HG03378 (cell line): ENCODE data around the gene SLC7A8.
"Not testable (repeated sequence)": the region's sequence is repeated elsewhere in the genome, so short reads cannot be mapped to it uniquely, and the experiment has no call there.

ENCODE experiments used
- ATAC-seq: cut with Tn5 transposase; IDR thresholded peaks from one replicate; pipeline ENCODE4 v1.9.1; 2021; ENCODE audit warnings: mild to moderate bottlenecking, moderate library complexity; ENCODE audit not compliant: unreplicated experiment

SLC7A8 gene

DNA sequence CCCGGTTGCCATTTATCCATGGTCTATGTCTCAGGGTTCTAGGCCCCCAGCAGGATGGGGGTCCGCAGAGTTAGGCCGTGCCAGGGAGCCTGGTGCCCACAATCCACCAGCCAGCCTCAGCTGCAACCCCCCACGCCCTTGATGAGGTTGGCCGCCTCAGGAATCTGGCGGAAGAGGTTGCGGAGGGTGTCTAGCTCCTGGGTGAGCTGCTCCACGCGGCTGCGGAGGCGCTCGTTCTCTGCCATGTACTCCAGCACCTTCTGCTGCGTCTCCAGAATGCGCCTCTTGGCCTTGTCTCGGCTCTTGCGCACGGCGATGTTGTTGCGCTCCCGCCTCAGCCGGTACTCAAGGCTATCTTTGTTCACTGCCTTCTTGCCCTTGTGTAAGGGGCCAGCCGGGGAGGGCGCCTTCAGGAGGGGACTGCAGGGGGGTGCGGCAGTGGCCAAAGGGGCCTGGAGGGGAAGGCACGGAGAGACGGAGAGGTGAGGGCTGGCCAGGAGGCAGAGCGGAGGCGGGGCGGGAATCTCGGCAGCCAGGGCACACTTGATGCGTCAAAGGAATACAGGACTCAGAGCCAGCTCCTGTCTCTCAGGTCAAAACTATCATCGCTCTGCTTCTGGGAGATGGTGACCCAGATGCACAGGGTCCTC is 66.0 kb downstream of the SLC7A8 start:
- no peak for ATAC-seq

DNA sequence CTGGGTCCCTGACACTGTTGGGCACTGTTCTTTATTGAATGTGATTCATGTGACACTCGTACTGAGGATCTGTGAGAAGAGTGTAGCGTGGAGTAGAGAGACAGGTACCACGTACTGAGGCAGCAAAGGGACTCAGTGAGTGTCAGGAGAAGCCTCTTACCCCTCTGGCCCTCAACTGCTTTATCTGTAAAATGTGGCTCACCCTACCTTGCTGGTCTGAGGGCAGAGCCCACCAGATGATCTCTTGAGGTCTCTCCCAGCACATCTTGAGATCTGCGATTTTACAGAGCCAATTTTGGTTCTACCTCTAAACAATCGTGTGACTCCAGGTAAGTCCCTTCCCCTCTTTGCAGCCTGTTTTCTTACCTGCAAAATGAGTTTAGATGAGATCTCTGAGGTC is 67.5 kb downstream of the SLC7A8 start:
- no peak for ATAC-seq

DNA sequence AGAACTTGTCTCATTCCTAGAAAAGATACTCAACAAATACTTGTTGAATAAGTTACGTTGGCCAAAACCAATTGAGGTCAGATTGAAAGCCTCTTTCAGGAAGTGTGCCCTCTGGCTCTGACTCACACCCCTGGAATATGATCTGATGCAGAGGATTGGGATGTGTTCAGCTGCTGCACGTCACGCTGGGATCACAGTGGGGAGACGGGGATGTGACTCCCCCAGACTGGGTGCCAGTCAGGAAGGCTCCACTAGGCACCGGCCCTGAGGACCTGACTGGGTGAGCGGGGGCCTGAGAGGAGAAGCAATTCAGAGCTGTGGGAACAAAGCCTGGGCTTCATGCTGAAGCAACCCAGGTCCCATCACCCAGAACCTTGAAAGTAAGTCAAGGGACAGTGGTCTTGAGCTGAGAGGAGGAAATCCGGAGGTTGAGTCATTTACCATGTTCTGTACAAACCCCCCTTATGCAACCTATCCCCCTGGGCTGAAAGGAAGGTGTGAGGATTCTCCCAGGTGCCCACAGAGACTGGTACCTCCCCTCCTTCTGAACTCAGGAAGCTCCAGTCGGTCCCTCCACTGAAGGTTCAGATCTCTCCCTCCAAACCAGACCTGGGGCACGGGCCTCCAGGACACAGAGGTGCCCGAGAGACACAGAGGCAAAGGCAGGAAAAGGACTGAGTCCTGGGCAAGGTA is 68.3 kb downstream of the SLC7A8 start:
- no peak for ATAC-seq

DNA sequence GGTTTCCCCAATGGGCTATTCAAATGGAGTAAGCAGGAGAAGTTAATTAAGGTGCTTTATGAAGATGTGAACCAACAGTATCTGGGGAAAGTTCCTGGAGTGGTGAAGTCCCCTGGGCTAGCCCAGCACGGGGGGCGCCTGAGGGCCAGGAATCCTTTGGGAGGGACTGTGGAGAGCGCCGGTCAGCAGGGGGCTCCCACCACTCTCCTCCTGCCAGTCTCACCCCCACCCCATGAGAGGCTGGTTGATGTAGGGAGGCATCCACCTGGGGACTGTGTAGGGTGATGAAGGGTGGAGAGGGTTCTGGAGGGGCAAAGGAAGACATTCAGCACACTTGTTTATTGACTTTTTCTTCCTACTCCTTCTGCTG is 68.8 kb downstream of the SLC7A8 start:
- ATAC-seq, result no peak

DNA sequence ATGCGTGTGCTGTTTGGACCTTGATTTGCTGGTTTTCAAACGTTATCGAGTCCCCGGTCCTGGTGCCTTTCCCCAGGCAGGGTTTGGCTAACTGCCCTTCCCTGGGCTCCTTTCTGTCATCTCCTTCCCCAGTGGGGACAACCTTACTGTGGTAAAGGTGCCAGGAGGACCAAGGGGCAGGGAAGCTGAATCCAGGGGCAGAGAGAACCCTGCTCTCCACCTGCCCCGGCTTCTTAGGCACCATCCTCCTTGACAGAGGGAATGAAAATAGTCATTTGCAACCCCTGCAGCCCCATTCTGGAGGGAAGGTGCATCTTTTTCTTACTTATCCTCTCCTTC is 69.4 kb downstream of the SLC7A8 start:
- ATAC-seq, result no peak

DNA sequence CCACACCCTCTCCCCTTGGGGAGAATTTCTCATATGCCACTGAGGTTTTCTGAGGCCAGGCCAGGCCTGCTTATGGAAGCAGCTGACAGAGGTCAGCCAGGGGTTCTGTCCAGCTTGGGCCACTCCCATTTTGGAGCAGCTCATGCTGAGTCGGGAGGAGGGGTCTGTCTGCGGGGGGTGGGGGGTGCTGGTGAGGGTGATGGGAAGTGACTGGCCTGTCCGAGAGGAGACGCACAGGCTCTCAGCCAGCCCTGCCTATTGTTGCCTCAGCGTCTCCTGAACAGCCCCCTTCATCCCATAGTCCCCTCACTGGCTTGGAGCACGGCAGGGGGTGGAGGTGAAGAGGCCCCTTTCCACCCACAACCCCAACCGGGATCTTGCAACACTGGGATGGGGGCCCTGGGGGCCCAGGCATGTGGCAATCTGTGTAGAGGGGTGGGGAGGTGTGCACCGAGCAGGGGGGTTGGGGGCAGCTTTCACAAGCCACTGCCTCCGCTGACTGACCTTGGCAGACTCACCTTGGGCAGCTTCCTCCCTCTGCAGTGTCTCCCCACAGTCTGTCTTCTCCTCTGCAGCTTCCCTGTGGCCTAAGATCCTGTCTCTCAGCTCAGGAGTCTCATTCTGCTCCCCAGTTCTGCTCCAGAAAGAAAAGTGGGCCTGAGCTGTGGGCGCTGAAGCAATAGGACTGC is 69.9 kb downstream of the SLC7A8 start:
- no peak for ATAC-seq

DNA sequence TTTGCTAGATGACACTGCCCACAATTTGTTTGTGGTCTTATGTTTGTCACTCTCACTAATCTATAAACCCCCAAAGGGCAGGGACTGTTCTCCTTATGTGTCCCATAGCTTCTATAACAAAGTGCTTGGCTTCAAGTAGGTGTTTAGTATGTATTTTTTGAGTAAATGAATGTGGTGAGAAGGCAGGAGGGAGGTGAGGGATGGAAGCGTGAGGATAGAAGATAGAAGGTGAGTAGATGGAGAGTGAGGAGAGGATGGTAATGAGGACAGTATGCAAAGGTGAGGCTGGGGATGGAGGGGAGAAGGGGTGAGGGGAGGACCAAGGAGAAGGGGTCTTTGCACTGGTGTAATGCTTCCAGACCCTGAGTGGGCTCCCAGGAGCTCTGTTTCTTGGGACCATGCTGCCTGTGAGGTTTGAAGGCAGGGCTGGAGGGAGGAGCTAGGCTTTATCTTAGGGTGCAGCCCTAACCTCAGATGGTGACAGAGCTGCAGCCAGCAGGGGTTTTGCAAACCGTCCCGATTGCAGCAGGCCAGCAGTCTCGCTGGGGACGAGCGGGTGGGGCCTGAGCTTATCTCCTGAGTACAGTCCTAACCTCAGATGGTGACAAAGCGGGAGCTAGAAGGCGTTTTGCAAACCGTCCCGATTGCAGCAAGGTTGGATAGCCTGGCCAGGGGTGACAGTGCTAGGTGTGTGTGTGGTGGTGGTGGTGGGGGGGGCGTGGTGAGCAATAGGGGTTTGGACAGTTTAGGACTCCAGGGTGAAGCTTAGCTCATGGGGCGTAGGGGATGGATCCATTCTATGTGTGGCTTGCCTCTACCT is 70.9 kb downstream of the SLC7A8 start:
- ATAC-seq, result no peak

DNA sequence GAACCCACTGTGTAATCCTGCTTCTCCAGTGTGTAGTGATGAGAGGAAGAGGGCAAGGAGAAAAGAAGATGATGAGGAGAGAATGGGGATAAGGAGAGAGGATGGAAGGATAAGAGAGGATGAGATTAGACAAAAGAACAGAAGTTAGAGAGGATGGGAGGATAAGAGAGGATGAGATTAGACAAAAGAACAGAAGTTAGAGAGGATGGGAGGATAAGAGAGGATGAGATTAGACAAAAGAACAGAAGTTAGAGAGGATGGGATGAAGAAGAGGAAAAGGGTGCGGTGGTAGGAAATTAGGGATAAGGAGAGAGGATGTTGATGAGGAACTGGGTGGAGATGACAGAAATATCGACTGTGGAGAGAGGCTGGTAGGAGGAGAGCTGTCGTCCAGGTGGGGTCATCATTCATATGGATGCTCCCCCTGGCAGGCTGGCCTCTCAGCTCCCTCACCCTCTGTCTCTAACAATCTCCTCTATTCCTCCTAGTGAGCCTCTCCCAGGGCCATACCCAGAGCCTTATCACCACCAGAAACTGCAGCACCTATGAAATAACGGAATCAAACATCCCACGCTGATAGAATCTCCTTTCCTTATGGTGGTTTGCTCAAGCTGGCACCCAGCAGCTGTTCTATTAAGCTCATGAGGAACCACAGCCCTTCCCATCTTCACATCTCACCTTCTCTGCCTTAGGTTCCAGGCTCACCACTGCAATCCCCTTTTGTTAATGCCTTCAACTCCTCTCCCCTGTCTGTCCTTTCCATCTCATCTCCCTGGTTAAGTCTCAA is 72.7 kb downstream of the SLC7A8 start:
- ATAC-seq, result no peak

DNA sequence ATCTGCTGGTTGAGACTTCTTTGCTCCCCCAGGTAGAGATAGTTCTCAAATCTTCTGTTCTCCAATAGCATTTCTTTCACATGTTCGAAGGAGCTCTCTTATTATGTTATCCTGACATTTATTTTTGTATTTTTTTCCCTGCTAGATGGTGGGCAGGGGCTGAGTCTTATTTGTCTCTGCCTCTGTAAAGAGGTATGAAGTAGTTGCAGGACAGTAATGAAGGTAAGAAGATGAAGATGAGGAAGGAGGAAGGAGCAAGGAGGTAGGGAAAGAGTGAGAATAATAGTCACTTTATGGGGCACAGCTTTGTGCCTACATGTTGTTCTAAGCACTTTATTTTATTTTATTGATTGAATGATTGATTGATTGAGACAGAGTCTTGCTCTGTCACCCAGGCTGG is 73.7 kb downstream of the SLC7A8 start:
- ATAC-seq, result no peak

DNA sequence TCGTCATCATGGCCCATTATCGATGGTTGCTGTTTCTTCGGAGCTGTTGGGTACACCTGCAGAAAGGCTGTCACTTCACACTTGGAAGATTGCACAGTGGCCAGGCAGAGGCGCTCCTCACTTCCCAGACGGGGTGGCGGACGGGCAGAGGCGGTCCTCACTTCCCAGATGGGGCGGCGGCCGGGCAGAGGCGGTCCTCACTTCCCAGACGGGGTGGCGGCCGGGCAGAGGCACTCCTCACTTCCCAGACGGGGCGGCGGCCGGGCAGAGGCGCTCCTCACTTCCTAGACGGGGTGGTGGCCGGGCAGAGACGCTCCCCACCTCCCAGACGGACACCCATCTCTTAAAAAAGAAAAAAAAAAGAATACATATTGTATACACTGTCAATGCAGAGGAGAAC is 75.3 kb downstream of the SLC7A8 start:
- not testable (repeated sequence) for ATAC-seq

DNA sequence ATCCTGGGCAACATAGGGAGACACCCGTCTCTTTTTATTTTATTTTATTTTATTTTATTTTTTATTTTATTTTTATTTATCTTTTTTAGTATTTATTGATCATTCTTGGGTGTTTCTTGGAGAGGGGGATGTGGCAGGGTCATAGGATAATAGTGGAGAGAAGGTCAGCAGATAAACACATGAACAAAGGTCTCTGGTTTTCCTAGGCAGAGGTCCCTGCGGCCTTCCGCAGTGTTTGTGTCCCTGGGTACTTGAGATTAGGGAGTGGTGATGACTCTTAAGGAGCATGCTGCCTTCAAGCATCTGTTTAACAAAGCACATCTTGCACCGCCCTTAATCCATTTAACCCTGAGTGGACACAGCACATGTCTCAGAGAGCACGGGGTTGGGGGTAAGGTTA is 75.8 kb downstream of the SLC7A8 start:
- ATAC-seq, result not testable (repeated sequence)

DNA sequence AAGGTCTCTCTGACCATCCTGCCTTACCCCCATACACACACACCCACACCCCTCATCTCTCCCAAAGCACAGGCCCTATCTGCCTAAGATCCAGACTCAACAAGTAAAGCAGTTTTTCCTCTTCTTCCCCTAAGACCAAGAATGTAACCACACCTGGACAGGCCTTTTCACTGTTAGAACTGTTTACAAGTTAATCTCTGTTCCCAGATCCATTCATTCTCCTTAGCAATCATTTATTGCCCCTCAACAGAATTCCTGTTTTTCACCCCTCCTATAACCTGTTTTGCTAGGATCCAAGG is 76.8 kb downstream of the SLC7A8 start:
- no peak for ATAC-seq

DNA sequence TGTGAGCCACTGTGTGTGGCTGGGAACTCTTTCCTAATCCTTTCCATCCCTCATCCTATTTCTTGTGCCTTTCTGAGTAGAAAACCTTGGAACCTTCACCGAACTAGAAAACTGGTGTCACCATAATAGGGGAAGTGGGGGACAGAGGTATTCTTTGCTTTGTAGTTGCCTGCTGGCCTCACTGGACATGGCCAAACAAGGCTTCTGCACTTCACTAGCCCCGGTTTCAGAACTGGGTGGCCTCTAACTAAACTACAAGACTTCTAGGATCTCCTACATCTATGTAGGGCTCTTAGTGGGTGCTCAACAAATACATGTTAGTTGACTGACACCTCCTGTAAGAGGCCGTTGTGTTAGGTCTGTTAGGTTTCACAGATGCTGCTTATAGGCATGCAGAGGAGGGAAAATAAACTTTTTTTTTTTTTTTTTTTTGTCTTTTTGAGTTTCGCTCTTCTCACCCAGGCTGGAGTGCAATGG is 78.1 kb downstream of the SLC7A8 start:
- ATAC-seq, result no peak

DNA sequence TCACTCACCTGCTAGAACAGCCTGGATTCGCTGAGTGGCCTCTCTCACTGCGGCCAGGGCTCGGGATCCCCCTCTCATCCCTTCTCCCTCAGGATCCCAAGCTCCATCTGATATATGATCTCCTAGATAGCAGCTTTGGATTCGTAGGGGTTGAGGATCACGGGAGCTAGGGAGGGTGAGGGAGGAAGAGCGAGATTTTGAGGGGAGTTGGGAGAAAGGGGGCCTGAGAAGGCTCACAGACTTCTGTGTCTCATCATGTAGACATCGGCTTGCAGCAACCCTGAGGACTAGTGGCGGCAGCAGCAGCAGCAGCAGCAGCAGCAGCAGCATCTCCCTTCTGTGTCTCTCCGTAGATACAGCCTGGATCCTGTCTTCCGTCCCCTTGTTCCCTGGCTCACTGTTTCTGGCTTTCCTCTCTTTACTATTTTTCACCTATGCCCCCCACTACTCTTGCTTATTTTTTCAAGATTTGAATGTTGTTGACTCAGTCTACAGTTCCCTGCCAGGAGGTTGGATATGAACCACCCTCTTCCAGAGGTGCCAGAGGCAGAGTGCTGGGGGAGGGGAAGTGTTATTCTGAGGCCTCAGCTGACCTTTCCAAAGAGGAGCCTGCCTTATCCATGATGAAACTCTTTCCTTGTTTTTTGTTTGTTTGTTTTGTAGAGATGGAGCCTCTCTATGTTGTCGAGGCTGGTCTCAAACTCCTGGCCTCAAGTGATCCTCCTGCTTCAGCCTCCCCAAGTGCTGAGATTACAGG is 78.7 kb downstream of the SLC7A8 start, which contains the start of gene CIROP:
Gene CIROP, minus strand, starts transcription at position 399 of the 757 bp plus-strand sequence. Its CDS starts 69 bp downstream, at position 330.
- ATAC-seq, result no peak

DNA sequence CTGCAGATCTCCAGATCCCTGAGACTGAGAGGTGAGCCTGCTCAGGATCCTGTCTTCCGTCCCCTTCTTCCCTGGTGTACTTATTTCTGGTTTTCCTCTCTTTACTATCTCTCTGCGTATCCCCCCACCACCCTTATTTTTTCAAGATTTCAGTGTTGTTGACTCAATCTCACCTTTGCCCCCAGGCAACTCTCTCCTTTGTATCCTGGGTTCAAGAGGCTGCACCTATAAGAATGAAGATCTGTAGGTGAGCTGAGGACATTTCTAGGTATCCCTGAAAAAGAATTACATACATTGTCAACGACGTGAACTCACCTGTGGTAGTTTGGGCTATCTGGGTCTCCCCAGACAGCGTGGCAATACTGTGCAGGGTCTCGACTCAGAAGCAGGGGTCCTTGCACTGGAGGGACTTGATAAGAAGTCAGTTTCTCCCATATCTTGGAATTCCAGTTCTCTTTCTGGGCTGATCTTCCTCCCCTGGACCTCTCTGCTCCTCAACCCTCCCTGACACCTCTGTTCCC is 79.3 kb downstream of the SLC7A8 start:
- no peak for ATAC-seq

DNA sequence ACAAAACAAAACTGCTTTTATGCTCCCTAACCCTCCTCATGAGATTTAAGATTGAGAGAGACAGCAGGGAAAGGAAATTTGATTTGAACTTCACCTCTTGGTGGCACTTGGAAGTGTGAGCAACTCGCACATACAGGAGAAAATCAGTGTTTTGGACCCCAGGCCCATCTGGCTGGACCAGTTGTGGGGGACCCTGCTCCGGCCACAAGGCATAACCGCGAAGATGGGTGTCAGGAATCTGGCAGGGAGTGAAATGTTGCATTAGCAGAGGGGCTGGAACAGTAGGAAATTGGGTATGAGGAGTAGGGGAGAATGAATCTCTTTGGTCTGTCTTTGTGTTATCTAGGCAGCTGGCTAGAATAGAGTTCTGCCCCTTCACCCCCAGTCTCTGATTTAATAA is 79.9 kb downstream of the SLC7A8 start:
- ATAC-seq, result no peak

DNA sequence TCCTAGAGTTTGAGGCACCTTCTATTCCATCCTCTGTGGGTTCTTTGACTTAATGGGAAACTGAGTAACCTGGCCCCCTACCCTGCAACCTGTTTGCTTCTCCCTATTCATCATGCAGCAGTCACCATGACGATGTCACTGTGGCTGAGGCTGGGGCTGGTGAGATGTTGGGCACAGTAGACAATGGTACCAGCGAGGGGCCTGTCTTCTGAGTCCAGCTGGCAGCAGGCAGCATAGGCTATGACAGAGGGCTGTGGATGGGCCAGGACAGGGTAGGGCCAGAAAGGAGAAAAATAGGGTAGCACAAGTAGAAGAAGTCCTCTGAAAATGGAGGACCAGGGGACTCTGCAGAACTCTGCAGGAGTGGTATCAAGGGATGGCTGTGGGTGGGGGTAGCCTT is 80.7 kb downstream of the SLC7A8 start:
- ATAC-seq, result no peak

DNA sequence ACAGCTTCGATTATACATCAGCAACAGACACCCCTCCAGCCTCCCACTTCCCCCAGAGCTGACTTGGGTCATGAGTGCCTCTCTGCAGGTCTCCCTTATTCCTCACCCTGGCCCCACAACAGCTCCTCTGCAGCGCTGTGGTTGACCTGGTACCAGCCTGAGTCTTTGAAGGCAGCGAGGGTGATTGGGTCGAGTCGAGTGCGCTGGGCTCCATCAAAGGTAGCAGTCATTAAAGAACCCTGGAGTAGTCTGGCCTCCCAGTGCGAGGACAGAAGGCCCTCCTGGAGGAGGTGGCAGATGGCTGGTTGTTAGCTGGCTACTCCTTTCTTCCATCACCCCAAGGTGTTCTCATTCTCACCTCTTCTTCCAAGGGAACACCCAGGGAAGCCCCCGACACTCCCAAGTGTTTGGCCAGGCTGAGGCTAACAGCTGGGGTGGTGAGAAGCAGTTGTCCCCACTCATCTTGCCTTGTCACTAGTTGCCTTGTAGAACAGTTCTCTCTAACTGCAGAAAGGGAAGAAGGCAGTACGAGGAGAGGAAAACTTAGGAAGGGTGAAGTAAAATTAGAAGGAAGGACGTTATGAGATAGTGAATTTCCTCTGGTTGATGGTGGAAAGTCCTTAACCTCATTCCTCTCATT is 81.4 kb downstream of the SLC7A8 start:
- ATAC-seq, result no peak
